GM12878 (cell line): ENCODE measurements around the gene ZNF140. TPM values are rescaled to one million over a fixed set of nuclear protein-coding genes. Genes with fewer than 3 reads are reported as not detected.

Source experiments
- ATAC-seq: fragments of 200-7000 bp; cut with Tn5 transposase; 3 replicates; pipeline ENCODE4 v1.9.1; 2020; ENCODE audit warnings: mild to moderate bottlenecking, moderate library complexity
- BruUV-seq: library from RNA; stranded (reverse); fragments of 400-500 nt; replicated peaks from 2 replicates; lab custom pipeline; 2021; lab: Mats Ljungman, UMichigan
- CTCF ChIA-PET: fragments of 300-600 bp; sonication (Branson Sonifier 250); formaldehyde crosslinking; extraction: SDS; loops from one replicate; lab custom pipeline; 2021; ENCODE audit warnings: inconsistent platforms; lab: Yijun Ruan, JAX
- POLR2A ChIA-PET: fragments of 350-600 bp; formaldehyde crosslinking; extraction: SDS; loops from one replicate; lab custom pipeline; 2021; ENCODE audit warnings: inconsistent platforms; lab: Charles Lee
- RAD21 ChIA-PET: fragments of 300-600 bp; sonication (Branson Sonifier 250); formaldehyde crosslinking; loops from one replicate; lab custom pipeline; 2023; ENCODE audit warnings: antibody characterized with exemption; ENCODE audit not compliant: unreplicated experiment; lab: Charles Lee
- SMC1A ChIA-PET: fragments of 300-600 bp; sonication (Branson Sonifier 250); formaldehyde crosslinking; loops from one replicate; lab custom pipeline; 2023; ENCODE audit not compliant: unreplicated experiment, uncharacterized antibody; lab: Charles Lee
- DNase-seq: peaks from one replicate; pipeline ENCODE4 v3.0.0-alpha.2; 2011; ENCODE audit warnings: low read depth, low spot score
- FAIRE-seq: peaks from 3 replicates; lab custom pipeline; 2011; peaks lifted over from hg19 to GRCh38; lab: Jason Lieb, UNC
- H2AFZ ChIP-seq: 2 replicates; pipeline ENCODE4 v1.6.0; 2011; ENCODE audit warnings: low read depth, low read length, control low read depth; ENCODE audit not compliant: control insufficient read depth
- H3K27ac ChIP-seq: 2 replicates; pipeline ENCODE4 v1.5.1; 2011; ENCODE audit warnings: control low read depth; ENCODE audit not compliant: control insufficient read depth, insufficient read depth
- H3K27me3 ChIP-seq, 2 experiments: replicated peaks in 1 of 2; 2 replicates each; pipeline versions ENCODE4 v1.6.0 to v1.6.1; 2011; ENCODE audit warnings: low read length in 1 of 2; ENCODE audit not compliant: control insufficient read depth in 2 of 2, insufficient read depth in 2 of 2
- H3K36me3 ChIP-seq, 2 experiments: 2 replicates each; pipeline ENCODE4 v1.5.1; 2011; ENCODE audit warnings: low read length in 1 of 2; ENCODE audit not compliant: control insufficient read depth in 2 of 2, insufficient read depth in 2 of 2
- H3K4me1 ChIP-seq: 2 replicates; pipeline ENCODE4 v1.6.1; 2011; ENCODE audit warnings: mild to moderate bottlenecking, low read length, moderate library complexity, mixed read lengths; ENCODE audit not compliant: control insufficient read depth, insufficient read depth
- H3K4me2 ChIP-seq: 2 replicates; pipeline ENCODE4 v1.6.0; 2011; ENCODE audit warnings: control low read depth; ENCODE audit not compliant: control insufficient read depth, insufficient read depth
- H3K4me3 ChIP-seq: fragments of 200-600 bp; sonication (generic); 2 replicates; pipeline ENCODE4 v1.5.1; 2016
- H3K79me2 ChIP-seq: 2 replicates; pipeline ENCODE4 v1.6.0; 2011; ENCODE audit warnings: low read length; ENCODE audit not compliant: control insufficient read depth, insufficient read depth
- H3K9ac ChIP-seq: 2 replicates; pipeline ENCODE4 v1.8.0; 2011; ENCODE audit warnings: low read length, control low read depth, mixed read lengths; ENCODE audit not compliant: control insufficient read depth, insufficient read depth
- H3K9me3 ChIP-seq: replicated peaks from 3 replicates; pipeline ENCODE4 v1.5.1; 2011; ENCODE audit warnings: mild to moderate bottlenecking, low read length; ENCODE audit not compliant: control insufficient read depth, insufficient read depth
- H4K20me1 ChIP-seq: 2 replicates; pipeline ENCODE4 v1.6.0; 2011; ENCODE audit not compliant: control insufficient read depth, insufficient read depth
- ATF3 ChIP-seq: IDR thresholded peaks from 2 replicates; pipeline ENCODE4 v1.6.1; 2011; ENCODE audit warnings: low read depth, mild to moderate bottlenecking, low read length, moderate library complexity, borderline replicate concordance; ENCODE audit errors: extremely low read depth
- BCLAF1 ChIP-seq: fragments of 450-650 bp; IDR thresholded peaks from 2 replicates; pipeline ENCODE4 v1.6.1; 2017; ENCODE audit warnings: antibody characterized with exemption, mild to moderate bottlenecking, moderate library complexity
- CHD2 ChIP-seq: IDR thresholded peaks from 2 replicates; pipeline ENCODE4 v1.6.1; 2011; ENCODE audit warnings: low read depth, low read length, improper control_type of control experiment, borderline replicate concordance
- E4F1 ChIP-seq: fragments of 450-650 bp; IDR thresholded peaks from 2 replicates; pipeline ENCODE4 v1.6.1; 2018; ENCODE audit warnings: borderline replicate concordance, mild to moderate bottlenecking; ENCODE audit not compliant: partially characterized antibody
- NFYA ChIP-seq: IDR thresholded peaks from 2 replicates; pipeline ENCODE4 v1.6.1; 2011; ENCODE audit warnings: low read depth, mild to moderate bottlenecking, low read length, improper control_type of control experiment, borderline replicate concordance
- PRDM15 ChIP-seq: fragments of 450-650 bp; formaldehyde crosslinking; IDR thresholded peaks from 2 replicates; pipeline ENCODE4 v1.4.0; 2020; ENCODE audit warnings: mild to moderate bottlenecking, moderate library complexity
- SKIL ChIP-seq: fragments of 450-650 bp; IDR thresholded peaks from 2 replicates; pipeline ENCODE4 v1.6.1; 2017; ENCODE audit warnings: mild to moderate bottlenecking, low read depth, inconsistent platforms; ENCODE audit not compliant: poor library complexity, severe bottlenecking
- SPI1 ChIP-seq: IDR thresholded peaks from 2 replicates; pipeline ENCODE4 v1.6.1; 2011; ENCODE audit warnings: low read depth, mild to moderate bottlenecking, low read length, moderate library complexity, borderline replicate concordance; ENCODE audit not compliant: insufficient read depth
- WGBS: methylation state at CpG from one replicate; pipeline ENCODE4 v1.1.6; 2016; ENCODE audit warnings: low lambda C conversion rate; ENCODE audit not compliant: insufficient replicate concordance, insufficient coverage; ENCODE audit errors: missing lambda C conversion rate; 5-methylcytosine and 5-hydroxymethylcytosine counted together
- in situ Hi-C: fragments of 300-500 bp; cut with MboI; formaldehyde crosslinking; loops from 9 replicates; pipeline ENCODE4 v1.14.3; 2018; ENCODE audit warnings: mixed read lengths
- intact Hi-C: fragments of 100-400 bp; cut with micrococcal nuclease; formaldehyde crosslinking; loops from one replicate; pipeline ENCODE4 v1.14.2; 2022; ENCODE audit not compliant: unreplicated experiment
- polyA plus RNA-seq, 11 experiments: library from polyadenylated mRNA; depleted of rRNA in 4 of 11; unstranded in 6 of 11; stranded (reverse) in 5 of 11; fragments of >200 nt; fragmentation: Nextera tagmentation in 4 of 11; fragmentation: Illumina TruSeq in 1 of 11; extraction: Ambion mirVana in 4 of 11; extraction: Trizol in 1 of 11; gene quantifications; 1 replicate in 1 of 11; 2 replicates in 10 of 11; pipeline versions ENCODE4 v1.2.1 to v1.2.3, GENCODE V29; 2011 to 2016; ENCODE audit warnings: inconsistent platforms in 2 of 11, missing spikeins in 2 of 11, low read depth in 1 of 11
- total RNA-seq, 4 experiments: library from RNA; depleted of rRNA in 3 of 4; stranded (reverse); fragments of >200 nt in 3 of 4; fragmentation: Illumina TruSeq in 1 of 4; extraction: Trizol in 1 of 4; gene quantifications; 2 replicates each; pipeline versions ENCODE4 v1.2.1 to v1.2.3, GENCODE V29; 2013 to 2021

Gene ZNF140
- total and polyA plus RNA-seq, 10 of the 15 experiments (the other 5 are each of a cell fraction or from before 2014, with no cell fraction given), result 6.8 to 21.2 (median 14.7) TPM

- Histone ChIP-seq H3K27ac (peak overlapping the region; percentile 93), H3K36me3 (peaks cover 0 to 12% of the 10 kb centered on the region in 2 experiments; a peak in 2 of 4 replicates), H3K9me3 (peaks cover 44% of the 10 kb centered on the region), H3K4me3 (peak overlapping the region; percentile 81), H2AFZ (peak overlapping the region; percentile 83), H4K20me1 (no peaks in the 10 kb centered on the region), H3K79me2 (peaks cover 6% of the 10 kb centered on the region), H3K27me3 (no peaks in the 10 kb centered on the region), H3K9ac (peak overlapping the region; percentile 88), H3K4me2 (peak overlapping the region; percentile 67), H3K4me1 (no peaks in the 10 kb centered on the region)
- intact Hi-C loops (loop anchor here (1.0 to 5.0 kb wide), 6 partner anchors 43 to 318 kb away; partner anchors contain the start of genes ANKLE2, ZNF10, ZNF26 and ZNF268), in situ Hi-C loops (loop anchor here (5.0 kb wide), 1 partner anchor 93 kb away; the partner anchor contains the start of gene ZNF26)
- TSS peak; percentile 93 for BruUV-seq
- CTCF ChIA-PET, result interaction anchor here (0.5 to 2.5 kb wide), 3 partner anchors 11 to 101 kb away, joined by 3 to 12 read pairs (median 3); partner anchors contain the start of gene ZNF268
- WGBS, result 2% methylated on average over 22 of the region's 22 CpGs
- ATAC-seq, result peak; percentile 90
- POLR2A ChIA-PET, result no interaction called here
- SMC1A ChIA-PET, result interaction anchor here (0.7 to 2.4 kb wide), 5 partner anchors 39 to 101 kb away, joined by 3 to 12 read pairs (median 3); partner anchors contain the start of genes ZNF26 and ZNF268
- peak; percentile 99 for FAIRE-seq
- DNase-seq, result peak; percentile 96
- RAD21 ChIA-PET, result interaction anchor here (0.8 to 2.0 kb wide), 4 partner anchors 93 to 251 kb away, joined by 3 to 8 read pairs (median 4); partner anchors contain the start of genes GOLGA3, ZNF26, ZNF268 and ZNF605
- TF ChIP-seq NFYA, result no peak
- peak; percentile 83; the same call in 1 of the 2 replicates for TF ChIP-seq CHD2
- peak; percentile 65 for TF ChIP-seq E4F1
- TF ChIP-seq BCLAF1, result no peak
- peak; percentile 81; the same call in 1 of the 2 replicates for TF ChIP-seq ATF3
- TF ChIP-seq SPI1, result no peak
- no peak for TF ChIP-seq SKIL
- no peak for TF ChIP-seq PRDM15
Observed at GRCh38 chr12:133080026-133080367, 726 bp upstream of the ZNF140 start.
